GM15510 (cell line): ENCODE results near the gene CHD9.
A peak's percentile ranks its signal among the peaks of the same experiment; 100 is the strongest.

ENCODE experiments used
- POLR2A ChIP-seq: IDR thresholded peaks from 3 replicates; pipeline ENCODE4 v1.6.1; 2011; ENCODE audit warnings: borderline replicate concordance; ENCODE audit not compliant: insufficient read length; ENCODE audit errors: extremely low read depth

Gene CHD9

GRCh38 chr16:53084746-53085334 is 30.0 kb downstream of the CHD9 start:
- no peak for TF ChIP-seq POLR2A

- no peak for TF ChIP-seq POLR2A
These were observed 30.6 kb downstream of the CHD9 start for GRCh38 chr16:53085369-53085843.

GRCh38 chr16:53085931-53086421 is 31.2 kb downstream of the CHD9 start:
- TF ChIP-seq POLR2A: no peak

- TF ChIP-seq POLR2A: no peak
These were observed 32.3 kb downstream of the CHD9 start for GRCh38 chr16:53087101-53087500.

GRCh38 chr16:53089434-53090285 is 34.9 kb downstream of the CHD9 start:
- TF ChIP-seq POLR2A: no peak

GRCh38 chr16:53090286-53090590 is 35.4 kb downstream of the CHD9 start:
- TF ChIP-seq POLR2A: no peak

- peak; percentile 35 for TF ChIP-seq POLR2A
These were observed 36.0 kb downstream of the CHD9 start for GRCh38 chr16:53090591-53091411.

GRCh38 chr16:53091466-53092211 is 36.8 kb downstream of the CHD9 start:
- TF ChIP-seq POLR2A: no peak

GRCh38 chr16:53092284-53092683 is 37.5 kb downstream of the CHD9 start:
- TF ChIP-seq POLR2A: no peak

GRCh38 chr16:53093162-53093744 is 38.5 kb downstream of the CHD9 start:
- TF ChIP-seq POLR2A: no peak

GRCh38 chr16:53094013-53094630 is 39.3 kb downstream of the CHD9 start:
- TF ChIP-seq POLR2A: no peak

- no peak for TF ChIP-seq POLR2A
These were observed 42.4 kb downstream of the CHD9 start for GRCh38 chr16:53097190-53097589.

GRCh38 chr16:53098526-53099317 is 43.9 kb downstream of the CHD9 start:
- peak; percentile 38 for TF ChIP-seq POLR2A
